ENCODE data around the gene RYR2.
"Not testable (repeated sequence)": the region's sequence is repeated elsewhere in the genome, so short reads cannot be mapped to it uniquely, and the experiment has no call there.

RYR2 gene

DNA sequence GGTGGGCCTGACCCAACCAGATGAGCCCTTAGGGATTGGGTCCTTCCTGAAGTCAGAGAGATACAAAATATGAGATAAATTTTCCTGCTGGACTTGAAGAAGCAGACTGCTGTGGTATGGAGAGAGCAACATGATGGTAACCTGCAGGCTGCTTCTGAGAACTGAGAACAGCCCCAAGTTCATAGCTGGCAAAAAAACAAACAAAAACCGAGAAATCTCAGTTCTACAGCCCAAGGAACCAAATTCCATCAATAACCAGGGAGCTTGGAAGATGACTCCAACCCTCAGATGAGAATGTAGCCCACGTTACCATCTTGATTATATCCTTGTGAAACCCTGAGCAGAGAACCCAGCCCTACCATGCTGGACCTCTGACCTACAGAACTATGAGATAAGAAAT, 532.6 kb downstream of the RYR2 start:
- no peak overlapping the region for H3K4me3 ChIP-seq (ENCODE audit: low read length)
- TF ChIP-seq, protein P1, sequence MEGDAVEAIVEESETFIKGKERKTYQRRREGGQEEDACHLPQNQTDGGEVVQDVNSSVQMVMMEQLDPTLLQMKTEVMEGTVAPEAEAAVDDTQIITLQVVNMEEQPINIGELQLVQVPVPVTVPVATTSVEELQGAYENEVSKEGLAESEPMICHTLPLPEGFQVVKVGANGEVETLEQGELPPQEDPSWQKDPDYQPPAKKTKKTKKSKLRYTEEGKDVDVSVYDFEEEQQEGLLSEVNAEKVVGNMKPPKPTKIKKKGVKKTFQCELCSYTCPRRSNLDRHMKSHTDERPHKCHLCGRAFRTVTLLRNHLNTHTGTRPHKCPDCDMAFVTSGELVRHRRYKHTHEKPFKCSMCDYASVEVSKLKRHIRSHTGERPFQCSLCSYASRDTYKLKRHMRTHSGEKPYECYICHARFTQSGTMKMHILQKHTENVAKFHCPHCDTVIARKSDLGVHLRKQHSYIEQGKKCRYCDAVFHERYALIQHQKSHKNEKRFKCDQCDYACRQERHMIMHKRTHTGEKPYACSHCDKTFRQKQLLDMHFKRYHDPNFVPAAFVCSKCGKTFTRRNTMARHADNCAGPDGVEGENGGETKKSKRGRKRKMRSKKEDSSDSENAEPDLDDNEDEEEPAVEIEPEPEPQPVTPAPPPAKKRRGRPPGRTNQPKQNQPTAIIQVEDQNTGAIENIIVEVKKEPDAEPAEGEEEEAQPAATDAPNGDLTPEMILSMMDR (IDR thresholded peaks at IDR 0.05; ENCODE audit: insufficient read depth, low read depth, low read length, missing control alignments), result no peak
- no peak for DNase-seq (ENCODE audit: low read depth)

DNA sequence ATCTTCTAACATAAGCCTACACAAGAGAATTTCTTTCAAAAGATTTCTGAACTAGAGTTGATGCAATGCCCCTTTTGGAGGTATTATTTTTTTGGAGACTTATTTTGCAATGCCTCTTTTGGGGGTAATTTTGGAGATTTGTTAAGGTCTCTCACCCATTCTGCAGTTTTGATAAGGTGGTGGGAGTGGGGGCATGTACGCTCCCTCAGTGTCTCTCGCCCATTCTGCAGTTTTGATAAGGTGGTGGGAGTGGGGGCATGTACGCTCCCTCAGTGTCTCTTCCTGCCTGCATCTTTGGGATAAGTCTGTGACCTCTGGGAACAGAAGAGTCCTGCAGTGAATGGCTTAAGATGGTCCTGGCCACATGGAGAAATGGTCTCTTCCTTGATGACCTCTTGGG, 536.6 kb downstream of the RYR2 start:
- no peak for DNase-seq (ENCODE audit: low read depth)
- TF ChIP-seq, protein P1 (IDR thresholded peaks at IDR 0.05; ENCODE audit: insufficient read depth, low read depth, low read length, missing control alignments), result no peak
- H3K4me3 ChIP-seq (ENCODE audit: low read length), result no peak overlapping the region

DNA sequence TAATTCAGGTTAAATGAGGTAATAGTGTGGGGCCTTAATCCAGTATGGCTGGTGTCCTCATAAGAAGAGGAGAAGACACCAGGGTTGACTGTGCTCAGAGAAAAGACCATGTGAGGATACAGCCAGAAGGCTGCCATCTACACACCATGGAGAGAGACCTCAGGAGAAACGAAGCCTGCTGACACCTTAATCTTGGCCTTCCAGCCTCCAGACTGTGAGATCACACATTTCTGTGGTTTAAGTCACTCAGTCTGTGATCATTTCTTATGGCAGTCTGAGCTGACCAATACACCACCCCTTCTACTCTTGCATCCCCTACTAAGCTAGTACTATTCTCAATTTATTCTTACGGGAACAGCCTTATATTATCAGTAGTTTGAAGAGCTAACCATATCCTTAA, 538.7 kb downstream of the RYR2 start:
- TF ChIP-seq, protein P1 (IDR thresholded peaks at IDR 0.05; ENCODE audit: insufficient read depth, low read depth, low read length, missing control alignments), result no peak
- no peak overlapping the region for H3K4me3 ChIP-seq (ENCODE audit: low read length)
- DNase-seq (ENCODE audit: low read depth), result no peak

DNA sequence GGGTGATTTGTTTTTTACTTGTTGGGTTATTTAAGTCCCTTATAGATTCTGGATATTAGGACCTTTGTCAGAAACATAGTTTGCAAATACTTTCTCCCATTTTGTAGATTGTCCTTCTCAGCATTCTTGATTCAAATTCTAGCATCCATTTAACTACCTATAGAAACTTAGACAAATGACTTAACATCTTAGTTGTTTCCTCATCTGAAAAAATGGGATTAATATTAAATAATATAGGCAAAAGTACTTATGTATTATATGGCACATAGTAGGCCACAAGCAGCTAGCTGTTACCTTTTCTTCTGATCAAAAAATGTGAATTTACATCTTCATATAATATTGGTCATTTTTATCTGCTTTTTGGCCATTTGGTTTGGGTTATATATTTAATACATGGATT, 541.3 kb downstream of the RYR2 start:
- TF ChIP-seq, protein P1 (IDR thresholded peaks at IDR 0.05; ENCODE audit: insufficient read depth, low read depth, low read length, missing control alignments), result no peak
- H3K4me3 ChIP-seq (ENCODE audit: low read length), result no peak overlapping the region
- no peak for DNase-seq (ENCODE audit: low read depth)

DNA sequence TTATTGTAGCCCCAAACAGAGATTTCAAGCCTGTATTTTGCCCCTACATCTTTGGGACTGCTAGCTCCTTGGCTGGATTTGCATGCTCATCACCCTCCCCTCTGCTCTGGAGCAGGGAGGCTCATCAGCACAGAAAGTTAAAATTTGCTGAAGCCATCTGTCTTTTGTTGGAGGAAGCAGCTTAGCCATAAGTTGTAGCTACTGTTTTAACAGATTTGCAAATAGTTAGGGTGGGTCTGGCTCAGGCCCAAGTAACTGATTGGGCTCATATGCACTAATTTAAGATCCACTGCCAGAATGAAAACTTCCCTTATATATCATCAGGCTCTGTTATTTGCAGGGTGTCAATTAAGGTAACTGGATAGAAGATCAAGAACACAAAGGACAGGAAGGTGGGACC, 541.8 kb downstream of the RYR2 start:
- no peak for DNase-seq (ENCODE audit: low read depth)
- TF ChIP-seq, protein P1 (IDR thresholded peaks at IDR 0.05; ENCODE audit: insufficient read depth, low read depth, low read length, missing control alignments), result no peak
- H3K4me3 ChIP-seq (ENCODE audit: low read length), result no peak overlapping the region

DNA sequence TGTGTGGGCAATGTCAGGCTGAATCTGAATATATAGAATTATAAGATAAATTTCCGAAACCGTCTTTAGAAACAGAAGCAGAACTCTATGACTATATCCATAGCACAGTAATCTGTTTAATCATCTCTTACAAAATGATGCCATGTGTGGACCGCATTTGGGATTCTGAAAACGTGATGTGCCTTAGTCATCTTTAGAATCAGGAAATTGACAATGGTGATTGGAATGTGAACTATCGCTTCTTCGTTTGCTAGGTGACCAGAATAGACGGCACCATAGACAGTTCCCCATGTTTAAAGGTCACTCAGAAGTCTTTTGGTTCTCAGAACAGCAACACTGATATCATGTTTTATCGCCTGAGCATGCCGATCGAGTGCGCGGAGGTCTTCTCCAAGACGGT, 548.4 kb downstream of the RYR2 start:
- no peak overlapping the region for H3K4me3 ChIP-seq (ENCODE audit: low read length)
- no peak for DNase-seq (ENCODE audit: low read depth)
- TF ChIP-seq, protein P1 (IDR thresholded peaks at IDR 0.05; ENCODE audit: insufficient read depth, low read depth, low read length, missing control alignments), result no peak

DNA sequence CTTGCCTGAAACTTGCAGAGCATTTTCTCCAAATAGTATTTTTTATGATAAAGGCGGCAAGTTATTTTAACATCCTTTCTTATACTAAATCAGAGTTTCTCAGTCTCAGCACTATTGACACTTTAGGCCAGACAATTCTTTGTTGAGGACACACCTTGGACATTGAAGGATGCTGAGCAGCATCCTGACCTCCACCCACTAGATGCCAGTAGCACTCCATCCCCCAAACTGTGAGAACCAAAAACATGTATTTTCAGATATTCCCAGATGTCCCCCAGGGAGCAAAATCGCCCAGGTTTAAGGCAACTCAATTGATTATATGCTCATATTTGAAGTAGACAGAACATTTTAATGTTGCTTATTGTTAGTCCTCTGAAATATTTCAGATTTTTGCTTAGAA, 549.4 kb downstream of the RYR2 start:
- TF ChIP-seq, protein P1 (IDR thresholded peaks at IDR 0.05; ENCODE audit: insufficient read depth, low read depth, low read length, missing control alignments), result no peak
- DNase-seq (ENCODE audit: low read depth), result no peak
- no peak overlapping the region for H3K4me3 ChIP-seq (ENCODE audit: low read length)

DNA sequence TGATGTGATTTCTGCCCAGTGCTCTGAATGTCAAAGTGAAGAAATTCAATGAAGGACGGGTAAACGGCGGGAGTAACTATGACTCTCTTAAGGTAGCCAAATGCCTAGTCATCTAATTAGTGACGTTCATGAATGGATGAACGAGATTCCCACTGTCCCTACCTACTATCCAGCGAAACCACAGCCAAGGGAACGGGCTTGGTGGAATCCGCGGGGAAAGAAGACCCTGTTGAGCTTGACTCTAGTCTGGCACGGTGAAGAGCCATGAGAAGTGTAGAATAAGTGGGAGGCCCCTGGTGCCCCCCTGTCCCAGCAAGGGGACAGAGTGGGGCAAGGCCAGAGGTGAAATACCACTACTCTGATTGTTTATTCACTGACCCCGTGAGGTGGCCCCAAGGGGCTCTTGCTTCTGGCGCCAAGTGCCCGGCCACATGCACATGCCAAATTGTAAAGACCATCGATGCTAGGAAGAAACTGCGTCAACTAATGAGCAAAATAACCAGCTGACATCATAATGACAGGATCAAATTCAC, 561.1 kb downstream of the RYR2 start:
- peak; percentile 51 for DNase-seq (ENCODE audit: low read depth)
- not testable (repeated sequence) for H3K4me3 ChIP-seq (ENCODE audit: low read length)

Data from epithelial cell of esophagus (primary cell).